ENCODE results near the gene NIPA2. TPM values are rescaled to one million over a fixed set of nuclear protein-coding genes. Genes with fewer than 3 reads are reported as not detected.

The NIPA2 gene
- total and polyA plus RNA-seq, 2 of the 8 experiments (the other 6 are each of a cell fraction or from before 2014, with no cell fraction given), result 38.5 to 81.7 TPM

- no peak for TF ChIP-seq GABPA (IDR thresholded peaks at IDR 0.05; ENCODE audit: borderline replicate concordance, insufficient read depth, low read length)
- TF ChIP-seq EGR1 (IDR thresholded peaks at IDR 0.05; ENCODE audit: borderline replicate concordance, low read depth, low read length), result no peak
- TF ChIP-seq POU5F1 (IDR thresholded peaks at IDR 0.05; ENCODE audit: low read depth, low read length), result no peak
- TF ChIP-seq TEAD4 (IDR thresholded peaks at IDR 0.05; ENCODE audit: low read depth, low read length), result no peak
- TF ChIP-seq TAF1 (IDR thresholded peaks at IDR 0.05; ENCODE audit: low read depth, low read length), result no peak
Observed at GRCh38 chr15:22895465-22896190, 57.2 kb downstream of the NIPA2 start (continued).

Data from H1 (cell line).